Measurements from ENCODE around the gene PGM2. TPM values are rescaled to one million over a fixed set of nuclear protein-coding genes. Genes with fewer than 3 reads are reported as not detected.

PGM2 gene
- total and polyA plus RNA-seq, 12 donors = 5.9 to 16.4 (median 8.8) TPM

DNA sequence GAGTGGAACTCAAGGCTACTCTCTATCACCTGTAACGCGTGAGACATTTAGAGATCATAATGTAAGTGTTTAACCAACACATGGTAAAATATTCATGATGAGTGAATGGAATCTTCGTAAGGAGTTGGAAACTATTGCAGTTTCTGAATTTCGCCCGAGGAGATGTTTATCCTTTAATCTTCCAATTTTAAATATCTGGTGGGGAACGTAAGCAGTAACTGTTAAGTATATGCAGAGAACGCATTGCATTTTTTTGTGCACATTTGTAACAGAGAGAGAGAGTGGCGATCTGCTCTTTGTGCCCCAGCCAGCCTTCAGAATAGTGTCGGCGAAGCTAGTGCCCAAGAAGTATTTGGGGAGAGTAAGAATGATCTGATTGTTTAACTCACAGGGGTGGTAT is 9.8 kb downstream of the PGM2 start:
- TF ChIP-seq, protein P1, sequence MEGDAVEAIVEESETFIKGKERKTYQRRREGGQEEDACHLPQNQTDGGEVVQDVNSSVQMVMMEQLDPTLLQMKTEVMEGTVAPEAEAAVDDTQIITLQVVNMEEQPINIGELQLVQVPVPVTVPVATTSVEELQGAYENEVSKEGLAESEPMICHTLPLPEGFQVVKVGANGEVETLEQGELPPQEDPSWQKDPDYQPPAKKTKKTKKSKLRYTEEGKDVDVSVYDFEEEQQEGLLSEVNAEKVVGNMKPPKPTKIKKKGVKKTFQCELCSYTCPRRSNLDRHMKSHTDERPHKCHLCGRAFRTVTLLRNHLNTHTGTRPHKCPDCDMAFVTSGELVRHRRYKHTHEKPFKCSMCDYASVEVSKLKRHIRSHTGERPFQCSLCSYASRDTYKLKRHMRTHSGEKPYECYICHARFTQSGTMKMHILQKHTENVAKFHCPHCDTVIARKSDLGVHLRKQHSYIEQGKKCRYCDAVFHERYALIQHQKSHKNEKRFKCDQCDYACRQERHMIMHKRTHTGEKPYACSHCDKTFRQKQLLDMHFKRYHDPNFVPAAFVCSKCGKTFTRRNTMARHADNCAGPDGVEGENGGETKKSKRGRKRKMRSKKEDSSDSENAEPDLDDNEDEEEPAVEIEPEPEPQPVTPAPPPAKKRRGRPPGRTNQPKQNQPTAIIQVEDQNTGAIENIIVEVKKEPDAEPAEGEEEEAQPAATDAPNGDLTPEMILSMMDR (IDR thresholded peaks at IDR 0.05) = no peak
- WGBS, 2 donors = 92 to 93% methylated on average over 10 of the region's 10 CpGs
- no peaks in the 10 kb centered on the region for H3K27me3 ChIP-seq
- H3K27ac ChIP-seq = no peak overlapping the region
- H3K9me3 ChIP-seq = no peaks in the 10 kb centered on the region
- no peak for DNase-seq
- no peak for ATAC-seq
- H3K36me3 ChIP-seq = peaks cover 0 to 97% (median 32%) of the 10 kb centered on the region in 9 donors
- peaks cover 0 to 36% (median 17%) of the 10 kb centered on the region in 9 donors for H3K4me1 ChIP-seq
- intact Hi-C loops (cut with DNase I) = loop anchor here in 1 of 10 donors (10.0 kb wide), 1 partner anchor 149 kb away; no protein-coding TSS in a partner anchor
- H3K4me3 ChIP-seq = no peak overlapping the region

DNA sequence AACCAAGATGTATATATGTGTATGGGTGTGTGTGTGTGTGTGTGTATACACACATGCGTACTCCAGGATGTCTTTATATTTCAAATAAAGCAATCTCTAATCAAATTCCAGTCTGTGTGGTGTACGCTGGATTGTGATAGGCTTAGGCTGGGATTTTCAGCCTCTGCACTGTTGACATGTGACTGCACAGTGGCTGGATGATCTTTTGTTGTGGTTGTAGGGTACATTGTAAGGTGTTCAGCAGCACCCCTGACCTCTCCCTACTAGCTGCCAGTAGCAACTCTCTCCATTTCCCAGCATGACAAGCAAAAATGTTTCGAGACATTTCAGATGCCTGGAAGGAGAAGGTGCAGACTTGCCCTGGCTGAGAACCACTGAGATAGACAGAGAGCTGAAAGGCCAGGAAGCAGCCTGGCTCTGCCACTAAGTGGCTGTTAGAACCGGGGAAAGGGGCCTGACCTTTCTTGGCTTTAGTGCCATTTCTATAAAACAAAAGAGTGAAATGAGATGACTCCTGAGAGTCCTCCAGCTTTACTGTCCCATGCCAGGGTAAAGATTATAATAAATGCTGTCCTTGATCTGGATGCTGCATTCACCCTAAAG is 10.5 kb downstream of the PGM2 start:
- H3K27me3 ChIP-seq = no peaks in the 10 kb centered on the region
- DNase-seq (no peak), ATAC-seq (peak in 5 of 8 donors; percentile 9 to 33 (median 21))
- H3K4me3 ChIP-seq = no peak overlapping the region
- H3K4me1 ChIP-seq = peaks cover 0 to 36% (median 17%) of the 10 kb centered on the region in 9 donors
- peak overlapping the region in 6 of 10 donors; percentile 28 to 70 (median 44) for H3K27ac ChIP-seq
- peaks cover 0 to 97% (median 31%) of the 10 kb centered on the region in 9 donors for H3K36me3 ChIP-seq
- H3K9me3 ChIP-seq = no peaks in the 10 kb centered on the region
- intact Hi-C loops (cut with DNase I) = loop anchor here in 1 of 10 donors (10.0 kb wide), 1 partner anchor 148 kb away; no protein-coding TSS in a partner anchor
- WGBS, 2 donors = 74 to 75% methylated on average over 4 of the region's 4 CpGs
- TF ChIP-seq, protein P1 (IDR thresholded peaks at IDR 0.05) = no peak

DNA sequence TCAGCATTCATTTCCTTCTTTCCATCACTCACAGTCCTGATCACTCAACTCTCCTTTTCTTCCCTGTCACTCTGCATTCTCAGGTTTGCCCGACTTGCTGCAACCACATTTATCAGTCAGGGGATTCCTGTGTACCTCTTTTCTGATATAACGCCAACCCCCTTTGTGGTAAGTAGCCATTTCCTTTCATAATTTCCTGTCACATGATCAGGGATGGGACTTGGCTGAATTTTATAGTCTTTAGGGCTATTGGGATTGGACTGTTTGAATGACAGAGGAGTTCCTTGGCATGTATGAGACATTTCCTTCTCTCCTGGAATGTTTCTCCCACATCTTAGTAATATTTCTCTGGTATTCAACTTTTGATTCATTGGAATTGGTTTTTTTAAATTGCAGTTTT is 11.0 kb downstream of the PGM2 start:
- intact Hi-C loops (cut with DNase I) = loop anchor here in 1 of 10 donors (10.0 kb wide), 1 partner anchor 147 kb away; no protein-coding TSS in a partner anchor
- Histone ChIP-seq H3K27me3 (no peaks in the 10 kb centered on the region), H3K36me3 (peaks cover 0 to 96% (median 28%) of the 10 kb centered on the region in 9 donors), H3K27ac (peak overlapping the region in 6 of 10 donors; percentile 28 to 75 (median 51)), H3K9me3 (no peaks in the 10 kb centered on the region), H3K4me3 (no peak overlapping the region), H3K4me1 (peaks cover 0 to 36% (median 17%) of the 10 kb centered on the region in 9 donors)
- no peak for DNase-seq
- ATAC-seq = peak in 6 of 8 donors; percentile 65 to 84 (median 78)
- TF ChIP-seq, protein P1 (IDR thresholded peaks at IDR 0.05) = no peak
- 37 to 60% methylated on average over 2 of the region's 2 CpGs for WGBS, 2 donors

DNA sequence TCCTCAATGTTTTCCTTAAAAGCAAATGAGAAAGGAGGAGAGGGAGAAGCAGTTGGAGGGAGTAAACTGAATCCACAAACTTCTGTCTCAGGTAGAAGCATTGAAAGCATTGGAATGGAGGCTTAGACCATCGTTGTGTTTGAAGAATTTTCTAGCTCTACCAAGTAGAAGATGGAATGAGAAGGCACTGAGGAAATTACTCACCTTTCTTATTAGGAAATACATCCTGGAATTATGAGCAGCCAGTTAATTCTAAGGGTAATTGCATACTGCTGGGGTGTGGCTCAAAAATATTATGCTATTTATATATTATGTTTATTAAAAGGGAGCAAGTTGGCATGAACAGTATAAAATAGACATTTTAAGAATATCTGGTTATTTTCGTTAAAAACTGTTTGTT is 12.9 kb downstream of the PGM2 start:
- DNase-seq (no peak), ATAC-seq (peak in 1 of 8 donors; percentile 26)
- Histone ChIP-seq H3K9me3 (no peaks in the 10 kb centered on the region), H3K4me3 (no peak overlapping the region), H3K4me1 (peaks cover 0 to 36% (median 17%) of the 10 kb centered on the region in 9 donors), H3K27me3 (no peaks in the 10 kb centered on the region), H3K27ac (peak overlapping the region in 1 of 10 donors; percentile 39), H3K36me3 (peaks cover 0 to 96% (median 23%) of the 10 kb centered on the region in 9 donors)
- TF ChIP-seq, protein P1 (IDR thresholded peaks at IDR 0.05) = no peak
- 49 to 70% methylated on average over 2 of the region's 2 CpGs for WGBS, 2 donors
- intact Hi-C loops (cut with DNase I) = loop anchor here in 1 of 10 donors (10.0 kb wide), 1 partner anchor 145 kb away; no protein-coding TSS in a partner anchor
